SK-MEL-5 (cell line): ENCODE measurements around the gene PIH1D1. TPM values are rescaled to one million over a fixed set of nuclear protein-coding genes. Genes with fewer than 3 reads are reported as not detected.
A peak's percentile ranks its signal among the peaks of the same experiment; 100 is the strongest.

Experiments
- DNase-seq: peaks from one replicate; pipeline ENCODE4 v3.0.0-alpha.2; 2016; ENCODE audit warnings: low read depth, low spot score
- in situ Hi-C: cut with HindIII; loops from 2 replicates; pipeline ENCODE4 v1.10.0; 2016; ENCODE audit warnings: low sequenced_read_pairs, high pct_unique_total_duplicates, low pct_unique_long_range_greater_than_20kb
- total RNA-seq: library from RNA; depleted of rRNA; stranded (reverse); fragments of >200 nt; shearing (Covaris generic); gene quantifications from 2 replicates; pipeline ENCODE4 v1.2.3, GENCODE V29; 2014

Gene PIH1D1
- total RNA-seq, 1 experiment from 2014 or later = 64.1 TPM

- no peak for DNase-seq
- in situ Hi-C loops = no loop called here
Measured at GRCh38 chr19:49430172-49430677, 21.4 kb downstream of the PIH1D1 start.

DNA sequence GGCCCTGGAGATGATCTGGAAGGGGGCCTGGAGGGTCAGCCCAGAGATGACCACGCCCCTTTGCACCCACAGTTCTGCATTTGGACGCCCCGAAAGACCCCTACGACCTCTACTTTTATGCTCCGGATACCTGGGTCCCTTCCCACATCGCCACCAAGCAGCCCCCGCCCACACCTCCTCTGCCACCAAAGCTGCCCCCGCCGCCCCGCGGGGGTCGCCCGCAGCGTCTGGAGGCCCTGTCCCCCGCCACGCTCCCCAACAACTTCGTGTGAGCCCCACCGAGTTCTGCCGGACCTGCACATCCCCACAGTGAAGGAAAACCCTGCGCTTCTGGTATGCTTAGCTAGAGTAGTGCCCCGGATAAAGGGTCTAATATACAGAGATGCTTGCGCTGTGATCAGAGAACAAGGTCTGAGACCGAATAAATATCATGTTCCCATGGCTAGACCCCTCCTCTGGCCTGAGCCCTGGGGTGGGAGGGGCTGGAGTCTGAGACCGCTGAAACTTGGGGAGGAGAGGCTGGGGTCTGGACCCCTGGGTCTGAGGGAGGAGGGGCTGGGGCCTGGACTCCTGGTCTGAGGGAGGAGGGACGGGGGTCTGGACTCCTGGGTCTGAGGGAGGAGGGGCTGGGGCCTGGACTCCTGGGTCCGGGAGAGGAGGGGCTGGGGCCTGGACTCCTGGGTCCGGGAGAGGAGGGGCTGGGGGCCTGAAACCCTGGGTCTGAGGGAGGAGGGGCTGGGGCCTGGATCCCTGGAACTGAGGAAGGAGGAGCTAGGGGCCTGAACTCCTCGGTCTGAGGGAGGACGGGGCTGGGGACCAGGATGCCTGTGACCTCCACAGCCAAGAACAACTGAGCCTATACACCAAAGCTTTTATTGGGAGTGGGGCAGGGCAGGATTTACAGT is 22.8 kb downstream of the PIH1D1 start:
- in situ Hi-C loops = no loop called here
- DNase-seq = no peak

DNA sequence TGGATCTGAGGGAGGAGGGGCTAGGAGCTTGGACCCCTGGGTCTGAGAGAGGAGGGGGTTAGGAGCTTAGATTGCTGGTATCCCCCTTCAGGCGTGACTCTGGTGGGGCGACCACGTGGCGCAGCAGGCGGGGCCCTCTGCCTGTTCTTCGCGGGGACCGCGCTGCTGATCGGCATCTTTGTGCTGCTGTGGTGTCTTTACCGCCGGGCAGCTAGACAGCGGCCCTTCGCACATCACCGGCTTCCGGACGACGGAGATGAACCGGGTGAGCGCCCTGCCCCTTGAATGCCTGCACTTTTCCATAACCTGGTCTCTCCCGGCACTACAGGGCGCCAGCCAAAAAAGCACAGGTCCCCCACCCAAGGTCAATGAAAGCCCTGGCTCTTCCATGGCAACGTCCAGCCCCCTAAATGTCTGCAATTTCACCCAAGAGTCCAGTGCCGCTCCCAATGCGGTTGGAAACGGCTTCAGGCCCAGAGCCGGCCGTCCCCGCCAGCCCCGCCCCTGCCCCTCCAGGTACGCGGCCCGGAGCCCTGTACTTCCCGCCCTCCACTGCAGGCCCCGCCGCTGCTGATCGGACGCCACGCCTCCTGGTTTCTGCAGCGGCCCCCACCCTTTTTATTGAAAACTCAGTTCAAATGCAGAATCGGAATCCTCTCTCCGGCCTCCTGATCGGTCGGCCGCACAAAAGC is 23.6 kb downstream of the PIH1D1 start:
- in situ Hi-C loops = no loop called here
- DNase-seq = no peak

DNA sequence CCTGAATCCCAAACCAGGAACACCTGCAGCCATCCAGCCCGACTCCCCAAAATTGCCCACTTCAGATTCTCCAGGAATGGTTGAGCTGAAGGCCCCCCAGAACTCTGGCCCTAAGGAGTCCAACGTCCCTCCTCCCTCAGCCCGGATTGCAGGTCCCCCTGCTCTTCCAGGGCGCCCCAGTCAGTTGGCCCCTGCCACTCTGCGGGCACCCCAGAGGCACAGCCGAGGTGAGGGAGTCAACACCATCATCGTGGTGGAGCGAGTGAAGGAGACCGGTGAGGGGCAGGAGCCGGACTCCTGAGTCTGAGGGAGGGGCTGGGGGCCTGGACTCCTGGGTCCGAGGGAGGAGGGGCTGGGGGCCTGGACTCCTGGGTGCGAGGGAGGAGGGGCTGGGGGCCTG is 24.3 kb downstream of the PIH1D1 start:
- in situ Hi-C loops = no loop called here

GRCh38 chr19:49425922-49426592 is 25.6 kb downstream of the PIH1D1 start:
- DNase-seq = peak; percentile 38
- in situ Hi-C loops = no loop called here

More for the DNA sequence above, 24.3 kb downstream of the PIH1D1 start:
- no peak for DNase-seq

- DNase-seq = no peak
- in situ Hi-C loops = no loop called here
Measured at GRCh38 chr19:49425178-49425577, 26.4 kb downstream of the PIH1D1 start, which contains the start of gene GFY. TSS of gene GFY (plus strand) at chr19:49425388. CDS start at chr19:49426431, 1,043 bp downstream.

- in situ Hi-C loops = no loop called here
- DNase-seq = no peak
Measured at GRCh38 chr19:49423985-49424303, 27.7 kb downstream of the PIH1D1 start.

DNA sequence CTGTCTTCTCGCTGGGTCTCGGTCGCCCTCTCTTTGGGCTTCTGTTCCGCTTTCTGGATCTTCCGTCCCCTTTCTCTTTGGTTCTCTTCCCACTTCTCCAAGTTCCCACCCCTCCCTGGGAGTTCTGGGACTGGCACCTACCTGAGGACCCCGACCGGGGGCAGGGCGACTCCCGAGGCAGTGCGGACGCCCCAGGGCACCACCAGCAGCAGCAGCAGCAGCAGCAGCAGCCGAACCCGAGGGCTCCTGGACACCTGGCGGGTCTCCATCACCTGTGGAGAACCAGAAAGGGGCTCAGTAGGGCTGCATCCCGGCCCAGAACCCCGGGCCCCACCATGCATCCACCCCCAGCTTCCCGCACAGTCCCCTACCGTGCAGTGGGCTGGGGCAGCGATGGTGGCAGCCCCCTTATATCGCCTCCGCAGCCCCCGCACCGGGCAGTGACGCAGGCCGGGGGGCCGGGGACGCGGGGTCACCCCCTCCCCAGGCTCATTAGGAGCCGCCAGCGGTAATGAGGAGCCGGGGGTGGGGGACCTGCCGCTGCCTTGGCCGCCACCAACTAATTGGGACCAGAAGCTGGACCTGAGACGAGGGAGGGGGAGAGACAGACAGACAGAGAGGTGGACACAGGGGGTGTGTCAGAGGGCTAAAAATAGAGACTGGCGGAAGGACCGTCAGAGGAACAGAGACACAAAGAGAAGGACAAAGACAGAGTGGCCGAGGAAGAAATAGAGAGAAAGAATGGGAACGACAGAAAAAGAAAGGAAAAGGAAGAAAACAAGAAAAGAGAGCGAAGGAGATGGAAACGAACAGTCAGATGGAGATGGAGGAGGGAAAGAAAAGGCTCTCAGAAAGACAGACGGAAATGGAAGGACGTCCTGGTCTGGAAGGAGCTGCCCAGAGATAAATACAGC is 28.3 kb downstream of the PIH1D1 start, which contains the start of gene PTH2:
PTH2 (minus strand) TSS at position 371 of the 914 bp plus-strand sequence; CDS start at position 269, 102 bp downstream.
- no peak for DNase-seq
- in situ Hi-C loops = no loop called here

- in situ Hi-C loops = no loop called here
- peak; percentile 63 for DNase-seq
Measured at GRCh38 chr19:49422407-49423070, 29.1 kb downstream of the PIH1D1 start.

DNA sequence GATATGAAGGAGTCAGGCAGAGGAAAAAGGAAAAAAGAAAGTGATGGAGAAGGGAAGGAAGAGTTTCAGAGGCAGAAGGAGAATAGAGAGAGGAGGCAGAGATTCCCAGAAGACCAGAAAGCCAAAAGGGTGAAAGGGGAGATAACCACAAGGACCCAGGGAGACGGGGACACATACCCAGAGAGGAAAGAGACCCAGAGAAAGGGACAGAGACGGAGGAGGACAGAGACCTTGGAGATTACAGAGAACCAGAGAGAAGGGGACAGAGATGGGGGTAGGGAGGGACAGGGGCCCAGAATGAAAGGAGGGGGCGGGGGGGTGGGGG is 29.8 kb downstream of the PIH1D1 start:
- in situ Hi-C loops = no loop called here
- DNase-seq = no peak

GRCh38 chr19:49421039-49421877 is 30.4 kb downstream of the PIH1D1 start:
- peak; percentile 60 for DNase-seq
- in situ Hi-C loops = no loop called here

- DNase-seq = no peak
- in situ Hi-C loops = no loop called here
Measured at GRCh38 chr19:49420227-49420626, 31.4 kb downstream of the PIH1D1 start.

GRCh38 chr19:49419173-49419572 is 32.4 kb downstream of the PIH1D1 start:
- in situ Hi-C loops = no loop called here
- no peak for DNase-seq

GRCh38 chr19:49418511-49418910 is 33.1 kb downstream of the PIH1D1 start:
- no peak for DNase-seq

GRCh38 chr19:49417088-49417487 is 34.5 kb downstream of the PIH1D1 start:
- in situ Hi-C loops = no loop called here
- no peak for DNase-seq

More at GRCh38 chr19:49418511-49418910, 33.1 kb downstream of the PIH1D1 start:
- in situ Hi-C loops = no loop called here

GRCh38 chr19:49415810-49416200 is 35.8 kb downstream of the PIH1D1 start:
- no peak for DNase-seq
- in situ Hi-C loops = no loop called here
